ENCODE measurements around the gene UAP1L1.

DNA sequence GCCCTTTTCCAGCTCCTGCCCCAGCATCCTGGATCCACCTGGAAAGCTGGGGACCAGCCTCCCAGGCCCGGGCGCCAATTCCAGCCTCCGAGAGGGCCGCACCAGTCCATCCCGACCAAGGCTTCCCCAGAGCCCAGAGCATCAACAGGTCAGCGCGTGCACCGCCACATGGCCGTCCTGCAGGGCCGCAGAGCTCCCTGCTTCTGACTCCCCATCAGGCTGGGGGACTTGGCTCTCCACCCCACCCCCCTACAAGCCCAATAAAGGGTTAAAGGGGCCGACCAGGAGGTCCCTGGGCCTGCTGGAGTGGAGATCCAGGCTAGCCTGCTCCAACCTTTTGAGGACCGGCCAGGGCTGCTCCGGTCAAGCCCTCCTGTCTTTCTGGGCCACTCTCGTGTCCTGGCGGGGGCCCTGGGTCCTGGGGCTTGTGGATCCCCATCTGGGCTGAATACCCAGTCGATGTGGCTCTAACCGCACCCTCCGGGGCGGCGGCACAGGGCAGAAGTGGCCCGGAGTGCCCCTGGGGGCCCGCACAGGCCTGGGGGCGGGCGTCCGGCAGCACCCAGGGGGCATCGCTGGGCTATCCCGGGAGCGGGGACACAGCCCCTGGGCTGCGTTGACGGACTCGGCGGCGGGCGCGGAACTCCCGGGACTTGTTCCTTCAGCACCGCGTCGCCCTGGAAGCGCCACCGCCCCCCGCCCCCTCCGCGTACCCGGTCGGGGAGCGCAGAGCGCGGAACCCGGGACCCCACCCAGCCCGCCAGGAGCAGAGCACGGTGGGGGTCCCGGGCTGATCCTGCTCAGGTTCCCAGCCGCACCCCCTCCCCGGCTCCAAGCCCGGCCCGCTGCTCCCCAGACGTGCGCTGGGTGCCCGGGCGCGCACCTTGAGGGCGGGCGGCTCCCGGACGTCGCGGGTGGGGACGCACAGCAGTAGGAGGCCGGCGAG is 24.0 kb upstream of the UAP1L1 start:
- no peak for TF ChIP-seq EZH2 (IDR thresholded peaks at IDR 0.05; ENCODE audit: low read length)
- TF ChIP-seq, protein P1, sequence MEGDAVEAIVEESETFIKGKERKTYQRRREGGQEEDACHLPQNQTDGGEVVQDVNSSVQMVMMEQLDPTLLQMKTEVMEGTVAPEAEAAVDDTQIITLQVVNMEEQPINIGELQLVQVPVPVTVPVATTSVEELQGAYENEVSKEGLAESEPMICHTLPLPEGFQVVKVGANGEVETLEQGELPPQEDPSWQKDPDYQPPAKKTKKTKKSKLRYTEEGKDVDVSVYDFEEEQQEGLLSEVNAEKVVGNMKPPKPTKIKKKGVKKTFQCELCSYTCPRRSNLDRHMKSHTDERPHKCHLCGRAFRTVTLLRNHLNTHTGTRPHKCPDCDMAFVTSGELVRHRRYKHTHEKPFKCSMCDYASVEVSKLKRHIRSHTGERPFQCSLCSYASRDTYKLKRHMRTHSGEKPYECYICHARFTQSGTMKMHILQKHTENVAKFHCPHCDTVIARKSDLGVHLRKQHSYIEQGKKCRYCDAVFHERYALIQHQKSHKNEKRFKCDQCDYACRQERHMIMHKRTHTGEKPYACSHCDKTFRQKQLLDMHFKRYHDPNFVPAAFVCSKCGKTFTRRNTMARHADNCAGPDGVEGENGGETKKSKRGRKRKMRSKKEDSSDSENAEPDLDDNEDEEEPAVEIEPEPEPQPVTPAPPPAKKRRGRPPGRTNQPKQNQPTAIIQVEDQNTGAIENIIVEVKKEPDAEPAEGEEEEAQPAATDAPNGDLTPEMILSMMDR (optimal IDR thresholded peaks at IDR 0.05 in 1 of 3, IDR thresholded peaks at IDR 0.05 in 1 of 3, conservative IDR thresholded peaks at IDR 0.05 in 1 of 3; ENCODE audit: extremely low read depth in 1 of 3, insufficient read depth in 2 of 3, low read length in 3 of 3): no peak

Measured in keratinocyte (primary cell).